Gastroesophageal sphincter (tissue), 3 donors: ENCODE data around the gene NID2.

Experiments used
- CTCF ChIP-seq, 4 experiments: fragments of 200-600 bp in 2 of 4; fragments of 450-650 bp in 2 of 4; sonication (generic) in 1 of 4; IDR thresholded peaks; one replicate each; pipeline ENCODE4 v1.5.1; 2017 to 2019; ENCODE audit warnings: antibody characterized with exemption in 4 of 4, mild to moderate bottlenecking in 2 of 4, moderate library complexity in 2 of 4
- POLR2A ChIP-seq, 2 donors: fragments of 450-650 bp; IDR thresholded peaks; one replicate each; pipeline ENCODE4 v1.6.1; 2017; ENCODE audit warnings: antibody characterized with exemption in 2 of 2, mild to moderate bottlenecking in 2 of 2, moderate library complexity in 1 of 2
- POLR2AphosphoS5 ChIP-seq: sonication (generic); formaldehyde crosslinking; IDR thresholded peaks from one replicate; pipeline ENCODE4 v1.6.1; 2017; ENCODE audit warnings: antibody characterized with exemption

- TF ChIP-seq CTCF (IDR thresholded peaks at IDR 0.05) = no peak
- TF ChIP-seq POLR2A (IDR thresholded peaks at IDR 0.05) = no peak
- no peak for TF ChIP-seq POLR2AphosphoS5
Measured at GRCh38 chr14:52112336-52113018, 43.6 kb upstream of the NID2 start.
